PFSK-1 (cell line): Measurements from ENCODE around the gene FEZF2.

ENCODE experiments used
- FOXP2 ChIP-seq: optimal IDR thresholded peaks from 2 replicates; pipeline ENCODE3; 2011; ENCODE audit warnings: borderline replicate concordance, control low read depth, inconsistent platforms; ENCODE audit not compliant: insufficient read depth; ENCODE audit errors: extremely low read length, extremely low read depth
- POLR2AphosphoS5 ChIP-seq: IDR thresholded peaks from 2 replicates; pipeline ENCODE4 v1.6.1; 2012; ENCODE audit warnings: low read depth, mild to moderate bottlenecking, control low read depth, low read length, moderate library complexity
- SIN3A ChIP-seq: IDR thresholded peaks from 2 replicates; pipeline ENCODE4 v1.6.1; 2012; ENCODE audit warnings: mild to moderate bottlenecking, low read length, moderate library complexity, borderline replicate concordance; ENCODE audit not compliant: insufficient read depth
- TAF1 ChIP-seq: IDR thresholded peaks from 2 replicates; pipeline ENCODE4 v1.6.1; 2012; ENCODE audit warnings: low read length, control low read depth, borderline replicate concordance; ENCODE audit not compliant: insufficient read depth

- TF ChIP-seq POLR2AphosphoS5 (no peak), FOXP2 (no peak), SIN3A (no peak), TAF1 (no peak)
Measured at GRCh38 chr3:62368290-62368704, 5.1 kb downstream of the FEZF2 start.
